HepG2 (cell line): ENCODE measurements around the gene WASF1. TPM values are rescaled to one million over a fixed set of nuclear protein-coding genes. Genes with fewer than 3 reads are reported as not detected.
A peak's percentile ranks its signal among the peaks of the same experiment; 100 is the strongest.

Experiments
- CHD2 ChIP-seq: IDR thresholded peaks from 2 replicates; pipeline ENCODE4 v1.6.1; 2011; ENCODE audit warnings: low read depth, low read length, improper control_type of control experiment
- CTCF ChIP-seq: sonication (generic); formaldehyde crosslinking; IDR thresholded peaks from 2 replicates; pipeline ENCODE4 v1.5.0; 2020; ENCODE audit warnings: mild to moderate bottlenecking, missing genetic modification reagents, moderate library complexity
- GRHL1 ChIP-seq: sonication (generic); formaldehyde crosslinking; conservative IDR thresholded peaks from 2 replicates; pipeline ENCODE4 v1.8.0; 2022; ENCODE audit warnings: missing genetic modification reagents
- HNF1B ChIP-seq: sonication (generic); formaldehyde crosslinking; IDR thresholded peaks from 2 replicates; pipeline ENCODE4 v1.5.1; 2020; ENCODE audit warnings: mild to moderate bottlenecking, moderate library complexity, missing genetic modification reagents
- HNRNPL ChIP-seq: fragments of 200-400 bp; formaldehyde crosslinking; IDR thresholded peaks from 2 replicates; pipeline ENCODE4 v1.6.1; 2017; ENCODE audit warnings: mild to moderate bottlenecking, low read depth, low read length
- KDM2A ChIP-seq: sonication (generic); formaldehyde crosslinking; IDR thresholded peaks from 2 replicates; pipeline ENCODE4 v1.4.0; 2020; ENCODE audit warnings: low read depth, missing genetic modification reagents, borderline replicate concordance
- PLRG1 ChIP-seq: fragments of 450-650 bp; conservative IDR thresholded peaks from 2 replicates; pipeline ENCODE4 v1.6.1; 2016
- PRDM15 ChIP-seq: sonication (generic); formaldehyde crosslinking; IDR thresholded peaks from 2 replicates; pipeline ENCODE4 v1.4.0; 2020; ENCODE audit warnings: missing genetic modification reagents
- RORA ChIP-seq: sonication (generic); formaldehyde crosslinking; IDR thresholded peaks from 2 replicates; pipeline ENCODE4 v1.5.0; 2020; ENCODE audit warnings: mild to moderate bottlenecking, missing genetic modification reagents, moderate library complexity
- SP1 ChIP-seq, 2 experiments: fragments of 450-650 bp in 1 of 2; sonication (generic) in 1 of 2; formaldehyde crosslinking in 1 of 2; IDR thresholded peaks; 2 replicates each; pipeline versions ENCODE4 v1.4.0 to v1.6.1; 2016 to 2020; ENCODE audit warnings: missing genetic modification reagents in 1 of 2
- SRSF4 ChIP-seq: fragments of 200-400 bp; formaldehyde crosslinking; IDR thresholded peaks from one replicate; pipeline ENCODE4 v1.6.1; 2018; ENCODE audit warnings: mild to moderate bottlenecking, low read depth, low read length, moderate library complexity; ENCODE audit not compliant: poor library complexity, severe bottlenecking
- U2AF1 ChIP-seq: fragments of 200-400 bp; formaldehyde crosslinking; optimal IDR thresholded peaks from 2 replicates; pipeline ENCODE3; 2017; ENCODE audit warnings: mild to moderate bottlenecking, low read depth, low read length
- ZC3H13 ChIP-seq: sonication (generic); formaldehyde crosslinking; IDR thresholded peaks from 2 replicates; pipeline ENCODE4 v1.8.1; 2023; ENCODE audit warnings: mild to moderate bottlenecking, missing genetic modification reagents, moderate library complexity
- ZFYVE20 ChIP-seq: sonication (generic); formaldehyde crosslinking; IDR thresholded peaks from 2 replicates; pipeline ENCODE4 v1.8.0; 2023; ENCODE audit warnings: low read depth, mild to moderate bottlenecking, moderate library complexity, missing genetic modification reagents, borderline replicate concordance
- ZNF232 ChIP-seq: sonication (generic); formaldehyde crosslinking; IDR thresholded peaks from 2 replicates; pipeline ENCODE4 v1.4.0; 2020; ENCODE audit warnings: missing genetic modification reagents, borderline replicate concordance
- ZNF30 ChIP-seq: sonication (generic); formaldehyde crosslinking; IDR thresholded peaks from 2 replicates; pipeline ENCODE4 v1.5.0; 2020; ENCODE audit warnings: mild to moderate bottlenecking, missing genetic modification reagents
- ZNF329 ChIP-seq: sonication (generic); formaldehyde crosslinking; IDR thresholded peaks from 2 replicates; pipeline ENCODE4 v1.9.0; 2021; ENCODE audit warnings: low read depth, mild to moderate bottlenecking, missing genetic modification reagents
- ZNF709 ChIP-seq: sonication (generic); formaldehyde crosslinking; IDR thresholded peaks from 2 replicates; pipeline ENCODE4 v1.5.0; 2020; ENCODE audit warnings: mild to moderate bottlenecking, missing genetic modification reagents
- ZSCAN31 ChIP-seq: sonication (generic); formaldehyde crosslinking; IDR thresholded peaks from 2 replicates; pipeline ENCODE4 v1.5.0; 2020; ENCODE audit warnings: low read depth, mild to moderate bottlenecking, missing genetic modification reagents
- polyA plus RNA-seq, 8 experiments: library from polyadenylated mRNA; depleted of rRNA in 3 of 8; stranded (reverse) in 7 of 8; unstranded in 1 of 8; fragments of >200 nt; fragmentation: Illumina TruSeq in 4 of 8; extraction: Trizol in 4 of 8; gene quantifications; 2 replicates each; pipeline versions ENCODE4 v1.2.1 to v1.2.3, GENCODE V29; 2011 to 2016; ENCODE audit warnings: low read depth in 4 of 8, missing spikeins in 1 of 8, mixed read lengths in 1 of 8; ENCODE audit not compliant: insufficient read depth in 1 of 8
- total RNA-seq, 5 experiments: library from RNA; depleted of rRNA; stranded (reverse); fragments of >200 nt; fragmentation: Illumina TruSeq; extraction: Trizol; gene quantifications; 2 replicates each; pipeline ENCODE4 v1.2.3, GENCODE V29; 2016; ENCODE audit warnings: low read depth in 1 of 5

WASF1 gene
- total and polyA plus RNA-seq, 2 of the 13 experiments (the other 11 are each of a cell fraction or from before 2014, with no cell fraction given), result 8.5 to 17.3 TPM

GRCh38 chr6:110178626-110179405 is 654 bp downstream of the WASF1 start (continued):
- TF ChIP-seq GRHL1 (CRISPR knock-in tag), result no peak
- TF ChIP-seq U2AF1, result no peak
- 0 out of 2 replicates have a peak, but pooled peaks have one; percentile 50 for TF ChIP-seq ZNF30 (CRISPR knock-in tag)
- no peak; the same call in 1 of the 2 replicates for TF ChIP-seq ZNF232
- no peak for TF ChIP-seq SP1 (IDR thresholded peaks at IDR 0.05)
- no peak for TF ChIP-seq SP1 (CRISPR knock-in tag; IDR thresholded peaks at IDR 0.05)
- peak; percentile 87 for TF ChIP-seq CTCF
- no peak for TF ChIP-seq ZFYVE20 (CRISPR knock-in tag)
- no peak for TF ChIP-seq SRSF4
- TF ChIP-seq HNF1B (CRISPR knock-in tag), result no peak
- no peak for TF ChIP-seq ZNF709 (CRISPR knock-in tag)
- 0 out of 2 replicates have a peak, but pooled peaks have one; percentile 56 for TF ChIP-seq ZNF329 (CRISPR knock-in tag)
- peak; percentile 31; the same call in 1 of the 2 replicates for TF ChIP-seq KDM2A (CRISPR knock-in tag)
- TF ChIP-seq ZC3H13 (CRISPR knock-in tag), result no peak; the same call in 1 of the 2 replicates
- TF ChIP-seq CHD2, result no peak
- TF ChIP-seq RORA, result no peak
- peak; percentile 68; the same call in 1 of the 2 replicates for TF ChIP-seq HNRNPL
- no peak for TF ChIP-seq ZSCAN31 (CRISPR knock-in tag)
- TF ChIP-seq PRDM15 (CRISPR knock-in tag), result no peak
- no peak for TF ChIP-seq PLRG1
